MM.1S (cell line): ENCODE results near the gene GATA2.

Experiments used
- CTCF ChIP-seq: fragments of 300-600 bp; sonication (generic); IDR thresholded peaks from 2 replicates; pipeline ENCODE4 v1.5.1; 2016; ENCODE audit warnings: antibody characterized with exemption, low read length, mixed read lengths
- EZH2phosphoT487 ChIP-seq: fragments of 300-600 bp; sonication (generic); IDR thresholded peaks from 2 replicates; pipeline ENCODE4 v1.6.1; 2018; ENCODE audit warnings: antibody characterized with exemption, low read length

GRCh38 chr3:128518587-128519490 is 25.8 kb upstream of the GATA2 start:
- TF ChIP-seq EZH2phosphoT487 (no peak), CTCF (no peak)
